Activated CD8-positive, alpha-beta memory T cell treated with anti-CD3 and anti-CD28 coated beads for 48 hours (primary cell): ENCODE measurements around the gene MEPE.

Experiments used
- DNase-seq, 3 experiments: peaks; one replicate each; pipeline ENCODE4 v3.0.0-alpha.2; 2020; ENCODE audit warnings: low read depth in 2 of 3, low spot score in 2 of 3

Gene MEPE, protein sequence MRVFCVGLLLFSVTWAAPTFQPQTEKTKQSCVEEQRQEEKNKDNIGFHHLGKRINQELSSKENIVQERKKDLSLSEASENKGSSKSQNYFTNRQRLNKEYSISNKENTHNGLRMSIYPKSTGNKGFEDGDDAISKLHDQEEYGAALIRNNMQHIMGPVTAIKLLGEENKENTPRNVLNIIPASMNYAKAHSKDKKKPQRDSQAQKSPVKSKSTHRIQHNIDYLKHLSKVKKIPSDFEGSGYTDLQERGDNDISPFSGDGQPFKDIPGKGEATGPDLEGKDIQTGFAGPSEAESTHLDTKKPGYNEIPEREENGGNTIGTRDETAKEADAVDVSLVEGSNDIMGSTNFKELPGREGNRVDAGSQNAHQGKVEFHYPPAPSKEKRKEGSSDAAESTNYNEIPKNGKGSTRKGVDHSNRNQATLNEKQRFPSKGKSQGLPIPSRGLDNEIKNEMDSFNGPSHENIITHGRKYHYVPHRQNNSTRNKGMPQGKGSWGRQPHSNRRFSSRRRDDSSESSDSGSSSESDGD

GRCh38 chr4:87832669-87833068 is at the start of gene MEPE:
Gene MEPE (plus strand): TSS chr4:87832969. CDS start chr4:87834715, 1,746 bp downstream.
- no peak for DNase-seq

- no peak for DNase-seq
These were observed 49.0 kb upstream of the MEPE start for GRCh38 chr4:87783781-87784180.

DNA sequence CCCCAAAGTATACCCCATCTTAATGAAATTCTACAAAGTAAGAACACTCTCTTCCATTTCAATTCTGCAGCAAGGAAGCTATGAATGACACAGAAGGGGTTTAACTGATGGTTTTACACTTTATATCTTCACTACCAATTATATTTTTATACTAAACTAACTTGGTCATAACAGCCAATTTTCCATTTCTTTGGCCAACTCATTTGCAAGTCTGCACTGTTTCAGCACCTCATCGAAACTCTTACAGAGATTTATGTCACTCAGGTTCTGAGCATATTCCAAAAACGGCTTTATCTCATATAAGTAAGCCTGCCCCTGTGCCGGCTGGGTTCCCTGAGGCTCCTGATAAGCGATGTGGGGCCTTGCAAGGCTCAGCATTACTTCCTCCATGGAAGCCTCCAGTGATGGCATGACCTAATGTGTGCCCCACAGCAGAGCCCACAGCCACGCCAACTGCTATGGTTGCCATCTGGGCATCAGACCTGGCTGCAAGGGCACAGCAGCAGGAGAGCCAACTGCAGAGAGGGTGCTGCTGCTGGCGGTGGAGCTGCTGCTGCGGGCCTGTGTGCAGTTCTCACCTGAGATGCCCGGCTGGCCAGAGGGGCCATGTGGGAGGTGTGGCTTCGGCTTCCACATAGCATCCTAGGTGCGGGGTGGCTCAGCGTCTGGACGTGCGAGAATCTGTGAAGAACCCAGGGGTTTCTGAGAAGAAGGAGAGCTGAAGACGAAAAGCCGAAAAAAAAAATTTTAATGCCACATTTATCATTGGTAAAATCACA is 46.8 kb upstream of the MEPE start:
- DNase-seq, result no peak

DNA sequence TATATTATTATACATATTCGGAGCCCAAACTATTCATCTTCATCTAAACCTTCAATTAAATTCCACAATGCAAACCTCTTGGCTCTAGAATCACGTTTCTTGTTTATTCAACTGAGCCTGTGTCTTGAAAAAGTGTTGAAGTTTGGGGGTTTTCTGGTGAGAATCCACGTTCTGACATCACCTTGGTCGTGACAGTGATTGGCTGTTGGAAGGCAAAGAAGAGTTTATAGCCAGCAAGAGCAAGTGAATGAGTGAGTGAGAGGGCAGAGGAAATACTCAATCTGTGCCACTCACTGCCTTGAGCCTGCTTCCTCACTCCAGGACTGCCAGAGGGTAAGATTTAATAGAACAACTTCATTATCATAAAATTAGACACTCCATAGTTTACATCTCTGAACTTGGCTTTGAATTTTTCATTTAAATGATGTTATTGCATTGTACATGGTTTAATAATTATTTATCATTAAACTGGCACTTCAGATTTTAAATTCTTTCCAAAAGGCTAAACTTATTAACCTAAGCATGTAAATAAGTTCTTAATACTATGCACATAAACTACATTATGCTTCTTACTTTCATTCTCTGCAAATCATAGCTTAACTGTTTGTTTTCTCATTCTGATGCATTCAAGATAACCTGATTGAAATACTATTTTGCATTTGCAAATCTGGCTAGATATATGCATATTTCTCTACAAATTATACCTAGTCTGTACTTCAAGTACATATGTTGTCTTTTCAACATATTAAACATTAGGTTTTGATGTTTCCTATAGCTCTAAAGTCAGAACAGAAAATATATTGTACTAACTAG is 33.3 kb upstream of the MEPE start, which contains the start of gene IBSP:
Gene IBSP, plus strand, starts transcription at position 254 of the 813 bp plus-strand sequence. CDS start 2,808 bp downstream, outside the sequence.
- no peak for DNase-seq

GRCh38 chr4:87802858-87803257 is 29.9 kb upstream of the MEPE start:
- no peak for DNase-seq

- no peak for DNase-seq
These were observed 29.3 kb upstream of the MEPE start for GRCh38 chr4:87803421-87803820.

- no peak for DNase-seq
These were observed 27.9 kb upstream of the MEPE start for GRCh38 chr4:87804871-87805270.

- no peak for DNase-seq
These were observed 26.8 kb upstream of the MEPE start for GRCh38 chr4:87805971-87806370.

DNA sequence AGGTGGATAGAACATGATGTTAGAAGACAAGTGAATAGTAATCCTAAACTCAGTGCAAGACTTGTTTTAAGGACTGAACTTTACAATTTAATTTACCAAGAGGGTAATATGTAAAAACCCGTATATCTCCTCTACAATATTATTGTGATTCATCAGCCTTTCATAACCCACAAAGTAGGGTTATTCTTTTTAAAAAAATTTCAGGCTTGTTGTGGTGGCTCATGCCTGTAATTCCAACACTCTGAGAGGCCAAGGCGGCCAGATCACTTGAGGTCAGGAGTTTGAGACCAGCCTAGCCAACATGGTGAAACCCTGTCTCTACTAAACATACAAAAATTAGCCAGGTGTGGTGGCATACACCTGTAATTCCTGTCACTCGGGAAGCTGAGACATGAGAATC is 26.2 kb upstream of the MEPE start:
- DNase-seq, result no peak

GRCh38 chr4:87807402-87807801 is 25.4 kb upstream of the MEPE start:
- DNase-seq, result no peak

GRCh38 chr4:87811977-87812376 is 20.8 kb upstream of the MEPE start:
- DNase-seq, result no peak

GRCh38 chr4:87819281-87819919 is 13.4 kb upstream of the MEPE start:
- no peak for DNase-seq

DNA sequence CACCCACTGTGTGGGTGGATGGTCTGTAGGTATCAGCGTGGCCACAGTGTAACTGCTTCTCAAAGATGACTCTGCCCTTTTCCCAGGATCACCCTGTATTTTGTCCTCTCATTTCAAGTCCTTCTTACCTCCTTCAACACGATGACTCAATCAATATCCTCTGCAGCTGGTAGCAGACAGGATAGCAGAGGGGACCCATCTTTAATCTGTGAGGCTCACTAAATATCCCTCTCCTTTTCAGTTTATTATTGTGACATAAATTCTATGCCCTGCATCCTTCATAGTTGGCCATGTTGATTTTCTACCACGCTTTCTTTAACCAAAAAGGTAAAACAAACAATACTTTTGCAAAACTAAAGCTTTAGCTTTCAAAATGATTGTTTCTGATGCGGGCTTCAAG is 9.6 kb upstream of the MEPE start:
- no peak for DNase-seq

DNA sequence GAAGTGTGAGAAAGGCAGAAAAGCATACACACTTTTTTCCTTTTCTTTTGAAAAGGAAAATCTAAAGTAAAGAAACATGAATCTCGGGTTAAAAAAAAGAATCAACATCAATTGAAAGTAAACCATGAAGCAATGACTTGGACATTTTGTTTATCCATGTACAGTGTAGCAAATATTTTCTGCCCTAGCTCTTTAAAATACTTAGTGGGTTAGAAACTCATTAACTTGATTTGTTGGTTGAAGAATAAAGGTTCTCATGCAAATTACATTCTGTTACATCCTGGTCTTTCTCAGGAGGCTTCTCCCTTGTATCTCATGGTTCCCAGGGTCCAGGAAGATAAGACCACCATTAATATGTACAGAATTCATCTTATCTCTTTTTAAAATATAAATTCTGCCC is 9.0 kb upstream of the MEPE start:
- DNase-seq, result no peak

DNA sequence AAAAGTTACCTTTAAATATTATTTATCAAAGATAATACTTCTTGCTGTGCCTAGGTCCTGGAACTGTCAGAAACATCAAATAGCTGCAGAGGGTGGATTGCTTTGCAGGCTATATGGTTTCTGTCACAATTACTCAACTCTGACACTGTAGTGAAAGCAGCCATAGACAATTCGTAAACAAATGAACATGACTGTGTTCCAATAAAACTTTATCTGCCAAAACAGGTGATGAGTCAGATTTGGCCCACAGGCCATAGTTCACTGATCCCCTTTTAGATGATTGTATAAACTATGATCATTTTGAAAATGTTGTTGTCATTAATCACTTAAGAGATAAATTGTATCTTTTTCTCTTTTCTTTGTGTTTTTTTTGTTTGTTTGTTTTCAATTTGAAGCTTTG is 8.4 kb upstream of the MEPE start:
- DNase-seq, result no peak

DNA sequence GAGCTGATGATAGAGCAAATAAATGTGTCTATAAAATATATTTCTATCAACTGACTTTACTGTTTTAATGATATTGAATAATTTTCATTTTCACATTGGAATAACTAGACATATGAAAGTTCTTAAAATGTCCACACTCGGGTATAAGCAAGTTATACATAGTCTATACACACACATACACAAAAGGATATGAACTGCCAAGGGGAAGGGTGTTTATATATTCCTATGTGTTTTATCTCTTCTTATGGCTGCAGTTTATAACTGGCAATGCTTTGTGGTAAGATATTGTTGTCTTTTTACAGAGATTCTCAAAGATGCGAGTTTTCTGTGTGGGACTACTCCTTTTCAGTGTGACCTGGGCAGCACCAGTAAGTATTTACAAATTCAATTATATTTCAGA is 1.6 kb downstream of the MEPE start:
- DNase-seq, result no peak

DNA sequence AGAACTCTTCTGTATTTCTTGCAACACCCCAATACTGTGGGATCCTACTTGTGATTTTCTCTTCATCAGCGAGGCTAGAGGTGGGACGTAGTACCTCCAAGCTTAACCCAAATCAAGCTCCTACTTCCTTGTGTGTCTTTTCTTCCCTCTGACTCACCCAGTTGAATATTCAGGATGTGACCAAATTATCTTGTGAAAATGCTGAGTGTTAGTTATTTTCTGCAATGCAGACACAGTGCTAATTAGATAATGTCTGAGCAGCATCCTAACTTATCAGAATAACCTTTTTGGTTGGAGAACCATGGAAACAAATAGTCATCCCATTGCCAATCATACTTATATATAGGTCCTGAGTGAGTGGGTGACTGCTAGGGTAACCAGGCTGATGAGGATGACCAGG is 2.4 kb downstream of the MEPE start:
- DNase-seq, result no peak

- DNase-seq, result no peak
These were observed 3.0 kb downstream of the MEPE start for GRCh38 chr4:87835743-87836142.

DNA sequence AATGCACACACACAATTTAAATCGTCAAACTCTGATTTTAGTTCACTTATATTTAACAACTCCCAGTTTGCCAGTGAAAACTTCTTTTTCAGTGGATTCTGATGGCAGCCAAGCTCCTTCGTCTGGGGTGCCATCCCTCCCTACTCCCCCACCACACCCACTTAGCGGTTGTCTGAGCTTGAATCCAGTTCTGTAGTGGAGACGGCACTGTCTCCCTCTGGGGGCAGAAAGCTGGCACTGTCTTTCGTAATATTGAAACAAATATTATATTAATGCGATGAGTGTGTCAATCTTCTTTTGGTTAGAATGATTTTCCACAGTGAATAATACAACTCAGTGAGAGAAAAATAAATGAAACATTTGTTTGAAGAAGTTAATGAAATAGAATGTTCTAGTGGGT is 5.4 kb downstream of the MEPE start:
- no peak for DNase-seq

- DNase-seq, result no peak
These were observed 6.3 kb downstream of the MEPE start for GRCh38 chr4:87838890-87839591.
